GOT3 (cell line): ENCODE results near the gene TNFRSF18.

Experiments
- DNase-seq: peaks from one replicate; lab custom pipeline; 2025; ENCODE audit warnings: mixed read lengths; lab: John Stamatoyannopoulos, UW

TNFRSF18 gene

DNA sequence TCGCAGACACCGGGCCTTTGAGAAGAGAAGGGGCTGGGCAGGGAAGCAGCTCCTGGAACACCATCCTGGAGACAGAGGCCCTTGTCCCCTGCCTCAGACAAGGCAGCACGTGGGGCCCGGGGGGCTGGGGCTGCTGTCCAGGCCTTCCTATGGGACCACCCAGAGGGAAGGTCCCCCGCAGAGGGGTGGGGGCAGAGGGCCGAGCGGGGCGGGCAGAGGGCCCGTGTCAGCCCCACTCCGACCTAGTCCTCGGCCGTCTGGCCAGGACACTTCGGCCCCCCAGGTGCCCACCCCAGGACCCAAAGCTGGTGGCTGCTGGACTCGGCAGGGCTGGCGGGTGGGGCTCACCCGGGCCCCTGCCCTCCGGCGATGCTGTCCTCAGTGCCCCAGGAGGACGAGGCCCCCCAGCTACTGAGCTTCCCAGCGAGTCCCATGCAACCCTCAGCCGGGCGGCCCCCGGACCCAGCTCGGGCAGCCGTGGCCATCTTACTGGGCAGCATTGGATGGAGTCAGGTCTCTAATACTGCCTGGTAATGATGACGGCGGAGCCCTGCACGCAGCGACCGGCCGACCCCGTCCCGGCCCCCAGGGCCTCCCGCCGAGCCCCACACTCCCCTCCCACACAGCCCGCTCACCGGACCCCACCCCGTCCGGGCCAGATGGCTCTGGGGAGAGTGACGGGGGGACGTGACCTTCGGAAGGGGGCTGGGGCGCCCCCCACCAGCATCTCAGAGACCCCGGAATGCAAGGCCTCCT is 39.6 kb downstream of the TNFRSF18 start:
- DNase-seq, result no peak

GRCh38 chr1:1165900-1166421 is 40.4 kb downstream of the TNFRSF18 start:
- DNase-seq, result no peak

- DNase-seq, result no peak
Measured at GRCh38 chr1:1165485-1165884, 40.9 kb downstream of the TNFRSF18 start.

DNA sequence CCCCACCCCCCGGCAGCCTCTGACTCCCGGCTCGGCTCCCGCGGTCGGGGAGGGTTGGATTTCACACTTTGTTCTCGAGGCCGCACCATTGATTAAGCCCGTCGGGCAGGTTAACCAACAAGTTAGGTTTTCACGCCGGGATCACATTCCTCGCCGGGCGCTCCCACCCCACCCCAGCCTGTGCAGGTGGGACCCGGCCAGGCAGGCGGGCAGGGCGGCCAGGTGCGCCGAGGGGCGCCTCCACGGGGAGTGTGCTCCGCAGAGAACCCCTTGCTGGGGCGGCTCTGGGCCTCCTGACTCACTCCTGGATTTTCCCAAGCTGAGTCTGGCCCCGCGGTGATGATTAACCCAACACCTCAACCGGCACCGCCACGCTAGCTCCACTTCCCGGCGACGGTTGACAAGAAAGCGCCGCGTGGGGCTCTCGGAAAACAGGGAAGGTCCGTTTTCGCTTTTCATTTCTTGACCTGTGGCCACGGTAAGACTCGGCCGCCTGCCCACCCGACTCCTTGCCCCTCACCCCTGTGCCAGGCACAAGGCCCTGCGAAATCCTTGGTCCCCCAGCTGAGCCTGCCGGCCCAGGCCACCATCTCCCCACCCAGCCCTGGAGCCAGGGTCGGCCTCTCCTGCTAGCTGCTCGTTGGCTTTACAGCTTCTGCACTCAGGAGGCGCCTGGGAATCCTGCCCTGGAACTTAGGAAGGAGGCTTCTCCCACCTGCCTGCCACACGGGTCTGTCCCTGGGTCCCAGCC is 41.5 kb downstream of the TNFRSF18 start:
- DNase-seq, result no peak

GRCh38 chr1:1164361-1164700 is 42.1 kb downstream of the TNFRSF18 start:
- DNase-seq, result no peak

DNA sequence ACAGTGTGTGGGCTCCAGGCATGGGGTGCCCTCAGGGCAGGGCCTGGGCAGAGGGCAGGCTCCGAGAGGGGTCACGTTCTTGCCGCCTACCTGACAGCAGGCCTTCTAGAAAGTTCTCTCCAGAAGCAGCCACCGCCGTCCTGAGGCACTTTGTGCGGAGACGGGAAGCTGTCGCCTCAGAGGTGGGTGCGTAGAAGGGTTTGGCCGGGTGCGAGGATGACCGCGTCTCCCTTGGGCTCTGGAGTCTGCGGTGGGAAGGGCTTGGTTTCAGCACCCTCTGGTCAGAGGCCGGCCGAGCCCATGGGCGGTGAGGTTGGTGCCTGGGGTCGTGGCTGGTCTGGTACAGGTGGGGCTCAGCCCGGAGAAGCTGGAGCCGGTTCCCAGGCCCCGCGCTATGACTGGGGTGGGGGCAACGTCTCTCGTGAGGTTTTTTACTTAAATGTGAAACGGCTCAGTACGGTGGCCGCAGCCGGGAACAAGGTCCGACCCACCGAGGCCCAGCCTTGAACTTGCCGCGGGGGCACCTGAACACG is 42.8 kb downstream of the TNFRSF18 start:
- DNase-seq, result no peak

GRCh38 chr1:1162597-1163537 is 43.5 kb downstream of the TNFRSF18 start:
- no peak for DNase-seq

- DNase-seq, result no peak
Measured at GRCh38 chr1:1161683-1162079, 44.7 kb downstream of the TNFRSF18 start.

DNA sequence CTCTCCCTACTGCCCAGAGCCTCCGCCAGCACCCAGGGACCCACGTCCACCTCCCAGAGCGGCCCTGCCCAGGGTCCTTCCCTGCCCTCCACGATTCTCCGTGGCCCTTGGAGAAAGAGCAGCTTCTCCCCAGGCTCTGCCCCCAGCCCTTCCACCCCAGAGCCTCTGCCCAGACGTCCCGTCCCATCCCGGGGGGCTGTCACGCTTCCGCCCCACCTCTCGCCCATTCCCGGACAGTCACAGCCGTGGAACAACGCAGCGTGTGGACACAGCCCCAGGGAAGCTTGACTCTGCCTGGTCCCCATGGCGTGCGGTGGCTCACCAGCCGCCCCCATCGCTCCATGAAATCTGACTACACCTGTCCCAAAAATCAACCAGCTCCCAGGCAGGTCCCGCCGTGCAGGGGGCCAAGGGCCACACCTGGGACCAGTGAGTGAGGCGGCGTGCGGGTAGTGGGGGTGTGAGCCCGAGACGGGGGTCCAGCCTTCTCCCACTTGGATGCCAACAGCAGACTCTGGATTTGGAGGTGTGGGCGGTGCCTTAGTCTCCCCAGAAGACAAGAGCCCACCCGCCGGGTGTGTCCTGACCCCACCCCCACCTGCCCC is 45.2 kb downstream of the TNFRSF18 start:
- DNase-seq, result no peak

- DNase-seq, result no peak
Measured at GRCh38 chr1:1160281-1160930, 46.0 kb downstream of the TNFRSF18 start.

GRCh38 chr1:1157914-1158710 is 48.3 kb downstream of the TNFRSF18 start:
- no peak for DNase-seq

DNA sequence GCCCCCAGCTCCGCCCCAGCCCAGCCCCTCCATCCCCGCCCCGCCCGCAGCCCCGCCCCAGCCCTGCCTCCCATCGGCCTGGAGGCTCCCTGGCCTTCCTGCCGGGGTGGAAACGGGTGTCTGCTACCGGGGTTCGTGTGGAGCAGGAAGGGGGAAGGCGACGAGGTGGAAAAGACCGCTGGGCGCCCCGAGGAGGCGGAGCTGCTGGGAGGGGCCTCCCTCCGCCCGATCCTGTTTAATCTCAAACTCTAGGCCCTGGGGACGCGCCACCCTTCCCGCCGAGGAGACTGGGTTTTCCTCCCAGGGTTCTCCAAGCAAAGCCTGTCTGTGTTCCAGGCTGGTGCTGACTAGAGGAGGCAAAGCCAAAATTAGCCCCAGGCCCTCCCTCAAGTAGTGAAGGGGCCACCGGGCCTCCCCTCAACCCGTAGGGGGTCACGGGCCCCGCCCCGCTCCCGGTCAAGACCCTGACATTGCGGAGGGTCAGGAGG is 48.9 kb downstream of the TNFRSF18 start:
- DNase-seq, result no peak

GRCh38 chr1:1157033-1157365 is 49.4 kb downstream of the TNFRSF18 start:
- no peak for DNase-seq

- DNase-seq, result no peak
Measured at GRCh38 chr1:1156140-1157032, 50.0 kb downstream of the TNFRSF18 start.

DNA sequence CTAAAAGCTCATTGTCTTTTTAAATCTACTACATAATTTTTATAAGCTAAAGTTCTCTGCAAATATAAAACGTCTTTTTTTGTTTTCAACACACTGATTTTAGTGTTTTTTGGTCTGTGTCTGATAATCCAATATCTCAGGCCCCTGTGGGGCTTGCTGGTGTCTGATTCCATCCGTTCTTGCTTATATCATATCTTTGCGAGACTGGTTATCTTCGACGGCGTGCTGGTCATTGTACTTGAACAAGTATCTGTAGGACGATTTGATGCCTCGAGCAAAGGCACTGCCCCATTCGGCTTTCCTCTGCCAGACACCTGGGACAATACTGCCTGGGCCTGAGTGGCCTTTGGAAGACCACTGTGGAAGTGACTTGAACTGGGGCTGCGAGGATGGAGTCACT is 51.1 kb downstream of the TNFRSF18 start:
- DNase-seq, result no peak

DNA sequence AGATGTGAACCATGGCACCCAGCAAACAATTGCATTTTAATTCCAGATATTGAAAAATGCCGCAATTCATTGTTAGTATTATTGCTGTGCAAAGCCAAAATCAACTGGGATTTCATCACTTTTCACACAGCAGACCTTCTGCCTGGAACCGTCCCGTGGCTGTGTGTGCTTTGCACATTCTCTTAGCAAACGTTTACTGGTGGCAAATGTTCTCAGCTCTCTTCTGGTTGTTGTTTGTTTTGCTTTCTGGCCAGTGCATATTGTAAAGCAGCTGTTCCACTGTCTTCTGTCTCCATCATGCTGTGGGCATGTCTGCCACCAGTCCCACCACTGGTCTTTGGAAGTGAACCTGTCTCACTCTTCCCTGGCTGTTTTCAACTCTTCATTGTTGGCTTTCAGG is 52.5 kb downstream of the TNFRSF18 start:
- DNase-seq, result no peak
